Astrocyte (in vitro differentiated cells and primary cell): ENCODE data around the gene LHFPL5. TPM values are rescaled to one million over a fixed set of nuclear protein-coding genes. Genes with fewer than 3 reads are reported as not detected.

ENCODE experiments used
- DNase-seq: peaks from one replicate; pipeline ENCODE4 v3.0.0-alpha.2; 2010; ENCODE audit warnings: low read depth
- FAIRE-seq: peaks from 2 replicates; lab custom pipeline; 2011; peaks lifted over from hg19 to GRCh38; lab: Jason Lieb, UNC
- H2AFZ ChIP-seq: 2 replicates; pipeline ENCODE4 v1.6.0; 2012; ENCODE audit warnings: low read depth, low read length, inconsistent platforms
- H3K27ac ChIP-seq: 2 replicates; pipeline ENCODE4 v1.5.1; 2011; ENCODE audit warnings: low read depth, low read length, inconsistent platforms
- H3K27me3 ChIP-seq: 2 replicates; pipeline ENCODE4 v1.6.0; 2011; ENCODE audit warnings: low read length, inconsistent platforms; ENCODE audit not compliant: insufficient read depth
- H3K36me3 ChIP-seq: 2 replicates; pipeline ENCODE4 v1.5.1; 2011; ENCODE audit warnings: low read length, inconsistent platforms; ENCODE audit not compliant: insufficient read depth
- H3K4me1 ChIP-seq: 2 replicates; pipeline ENCODE4 v1.5.1; 2011; ENCODE audit warnings: low read length, inconsistent platforms; ENCODE audit not compliant: insufficient read depth
- H3K4me2 ChIP-seq: 2 replicates; pipeline ENCODE4 v1.6.0; 2012; ENCODE audit warnings: low read length, inconsistent platforms
- H3K4me3 ChIP-seq: 2 replicates; pipeline ENCODE4 v1.5.1; 2011; ENCODE audit warnings: low read depth, mild to moderate bottlenecking, low read length, inconsistent platforms; ENCODE audit not compliant: insufficient read depth
- H3K79me2 ChIP-seq: 2 replicates; pipeline ENCODE4 v1.6.0; 2012; ENCODE audit warnings: mild to moderate bottlenecking, low read length, inconsistent platforms; ENCODE audit not compliant: insufficient read depth
- H3K9ac ChIP-seq: 2 replicates; pipeline ENCODE4 v1.6.0; 2012; ENCODE audit warnings: mild to moderate bottlenecking, low read length, inconsistent platforms
- H3K9me3 ChIP-seq: 2 replicates; pipeline ENCODE4 v1.5.1; 2012; ENCODE audit warnings: low read depth, mild to moderate bottlenecking, low read length, inconsistent platforms; ENCODE audit not compliant: insufficient read depth
- H4K20me1 ChIP-seq: 2 replicates; pipeline ENCODE4 v1.6.0; 2012; ENCODE audit warnings: low read length, inconsistent platforms; ENCODE audit not compliant: insufficient read depth
- H3K27ac Mint-ChIP-seq: one replicate; pipeline ENCODE4 v1.8.0; 2021; ENCODE audit warnings: mild to moderate bottlenecking, mixed read lengths; ENCODE audit not compliant: unreplicated experiment
- H3K27me3 Mint-ChIP-seq: one replicate; pipeline ENCODE4 v1.8.0; 2021; ENCODE audit warnings: low read depth, mixed read lengths; ENCODE audit not compliant: unreplicated experiment
- H3K36me3 Mint-ChIP-seq: one replicate; pipeline ENCODE4 v1.8.0; 2021; ENCODE audit warnings: low read depth, mixed read lengths; ENCODE audit not compliant: unreplicated experiment
- H3K4me1 Mint-ChIP-seq: one replicate; pipeline ENCODE4 v1.8.0; 2021; ENCODE audit warnings: low read depth, mixed read lengths; ENCODE audit not compliant: unreplicated experiment
- H3K4me3 Mint-ChIP-seq: one replicate; pipeline ENCODE4 v1.8.0; 2021; ENCODE audit warnings: mild to moderate bottlenecking, moderate library complexity, mixed read lengths; ENCODE audit not compliant: unreplicated experiment
- H3K9me3 Mint-ChIP-seq: one replicate; pipeline ENCODE4 v1.8.0; 2021; ENCODE audit warnings: mild to moderate bottlenecking, mixed read lengths; ENCODE audit not compliant: unreplicated experiment
- EZH2 ChIP-seq: IDR thresholded peaks from 2 replicates; pipeline ENCODE4 v1.6.1; 2012; ENCODE audit warnings: mild to moderate bottlenecking, low read length, inconsistent platforms; ENCODE audit not compliant: insufficient read depth
- total RNA-seq: library from RNA; stranded (reverse); gene quantifications from 2 replicates; pipeline ENCODE4 v1.2.1, GENCODE V29; 2021
- TF ChIP-seq, protein P1 (sequence below): IDR thresholded peaks from 2 replicates; pipeline ENCODE4 v1.5.1; 2011; ENCODE audit warnings: low read depth, mild to moderate bottlenecking, inconsistent platforms, low read length, moderate library complexity; ENCODE audit not compliant: insufficient read depth

Gene LHFPL5
- total RNA-seq, 1 donor from 2014 or later = not detected

DNA sequence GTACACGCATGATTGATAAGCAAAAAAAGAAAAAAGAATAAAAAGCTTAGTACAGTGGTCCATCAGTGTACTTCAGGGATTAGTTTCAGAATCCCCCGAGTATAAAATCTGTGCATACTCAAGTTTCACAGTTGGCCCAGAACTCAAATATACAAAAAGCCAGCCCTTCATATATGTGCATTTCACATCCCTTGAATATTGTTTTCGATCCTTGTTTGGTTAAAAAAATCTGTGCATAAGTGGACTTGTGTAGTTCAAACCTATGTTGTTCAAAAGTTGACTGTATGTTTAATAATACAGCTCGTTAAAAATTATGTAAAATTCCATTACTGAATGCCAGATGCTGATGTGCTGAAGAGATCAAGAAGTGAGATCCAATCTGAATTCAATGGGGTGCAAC is 54.2 kb downstream of the LHFPL5 start:
- DNase-seq = no peak
- Histone ChIP-seq H3K4me2 (no peak overlapping the region), H2AFZ (no peak overlapping the region), H3K9me3 (no peaks in the 10 kb centered on the region), H3K4me3 (no peak overlapping the region), H3K27ac (no peak overlapping the region), H3K36me3 (peaks cover 33% of the 10 kb centered on the region), H3K4me1 (no peaks in the 10 kb centered on the region), H3K79me2 (peaks cover 5% of the 10 kb centered on the region), H3K27me3 (no peaks in the 10 kb centered on the region), H3K9ac (no peak overlapping the region), H4K20me1 (peaks cover 13% of the 10 kb centered on the region)
- Mint-ChIP-seq H3K27me3 (no peaks in the 10 kb centered on the region), H3K9me3 (peaks cover 1% of the 10 kb centered on the region), H3K4me1 (no peaks in the 10 kb centered on the region), H3K4me3 (no peak overlapping the region), H3K36me3 (peaks cover 14% of the 10 kb centered on the region), H3K27ac (no peak overlapping the region)
- no peak for FAIRE-seq
- no peak for TF ChIP-seq EZH2
- TF ChIP-seq, protein P1, sequence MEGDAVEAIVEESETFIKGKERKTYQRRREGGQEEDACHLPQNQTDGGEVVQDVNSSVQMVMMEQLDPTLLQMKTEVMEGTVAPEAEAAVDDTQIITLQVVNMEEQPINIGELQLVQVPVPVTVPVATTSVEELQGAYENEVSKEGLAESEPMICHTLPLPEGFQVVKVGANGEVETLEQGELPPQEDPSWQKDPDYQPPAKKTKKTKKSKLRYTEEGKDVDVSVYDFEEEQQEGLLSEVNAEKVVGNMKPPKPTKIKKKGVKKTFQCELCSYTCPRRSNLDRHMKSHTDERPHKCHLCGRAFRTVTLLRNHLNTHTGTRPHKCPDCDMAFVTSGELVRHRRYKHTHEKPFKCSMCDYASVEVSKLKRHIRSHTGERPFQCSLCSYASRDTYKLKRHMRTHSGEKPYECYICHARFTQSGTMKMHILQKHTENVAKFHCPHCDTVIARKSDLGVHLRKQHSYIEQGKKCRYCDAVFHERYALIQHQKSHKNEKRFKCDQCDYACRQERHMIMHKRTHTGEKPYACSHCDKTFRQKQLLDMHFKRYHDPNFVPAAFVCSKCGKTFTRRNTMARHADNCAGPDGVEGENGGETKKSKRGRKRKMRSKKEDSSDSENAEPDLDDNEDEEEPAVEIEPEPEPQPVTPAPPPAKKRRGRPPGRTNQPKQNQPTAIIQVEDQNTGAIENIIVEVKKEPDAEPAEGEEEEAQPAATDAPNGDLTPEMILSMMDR = no peak

Other genes with a start within 250 kb of the LHFPL5 start
- 4.2 and 4.6 TPM in 2 replicates for gene FKBP5, start 116.4 kb upstream of the LHFPL5 start, total RNA-seq
- gene ARMC12, start 68.3 kb upstream of the LHFPL5 start, total RNA-seq = 0.25 TPM in 1 of 2 replicates, not detected in the other
- gene CLPSL2, start 28.8 kb upstream of the LHFPL5 start, total RNA-seq = not detected in 2 replicates
- gene CLPSL1, start 24.3 kb upstream of the LHFPL5 start, total RNA-seq = not detected in 2 replicates
- not detected in 2 replicates for gene CLPS, start 8.0 kb upstream of the LHFPL5 start, total RNA-seq
- gene SRPK1, start 115.7 kb downstream of the LHFPL5 start, total RNA-seq = 52.2 and 58.6 TPM in 2 replicates
- not detected in 2 replicates for gene SLC26A8, start 219.3 kb downstream of the LHFPL5 start, total RNA-seq
- gene MAPK14, start 222.5 kb downstream of the LHFPL5 start, total RNA-seq = 40.5 and 41.3 TPM in 2 replicates